ENCODE measurements around the gene THEM4. TPM values are rescaled to one million over a fixed set of nuclear protein-coding genes. Genes with fewer than 3 reads are reported as not detected.

THEM4 gene
- total and polyA plus RNA-seq, 12 donors, result 20.2 to 36.4 (median 26.8) TPM

DNA sequence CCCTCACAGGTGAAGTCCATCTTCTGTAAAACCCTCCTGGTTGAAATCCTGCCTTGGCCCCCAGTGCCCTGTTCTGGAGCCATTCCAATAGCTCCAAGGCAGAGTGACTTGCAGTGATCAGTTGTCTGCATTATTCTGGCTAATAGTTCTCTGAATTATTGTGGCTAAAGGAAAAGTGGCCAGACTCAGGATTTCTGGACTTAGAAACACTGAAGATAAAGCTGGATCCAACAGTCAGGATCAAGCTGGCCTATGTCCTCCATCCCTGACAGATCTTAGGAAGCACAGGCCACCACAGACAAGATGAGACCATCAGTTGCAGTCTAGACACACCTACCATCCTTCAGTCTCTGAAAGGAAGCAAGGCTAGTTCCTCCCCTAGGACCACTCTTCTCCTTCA, 68.9 kb downstream of the THEM4 start:
- peak overlapping the region in 1 of 5 donors; percentile 57 for H3K27ac ChIP-seq

DNA sequence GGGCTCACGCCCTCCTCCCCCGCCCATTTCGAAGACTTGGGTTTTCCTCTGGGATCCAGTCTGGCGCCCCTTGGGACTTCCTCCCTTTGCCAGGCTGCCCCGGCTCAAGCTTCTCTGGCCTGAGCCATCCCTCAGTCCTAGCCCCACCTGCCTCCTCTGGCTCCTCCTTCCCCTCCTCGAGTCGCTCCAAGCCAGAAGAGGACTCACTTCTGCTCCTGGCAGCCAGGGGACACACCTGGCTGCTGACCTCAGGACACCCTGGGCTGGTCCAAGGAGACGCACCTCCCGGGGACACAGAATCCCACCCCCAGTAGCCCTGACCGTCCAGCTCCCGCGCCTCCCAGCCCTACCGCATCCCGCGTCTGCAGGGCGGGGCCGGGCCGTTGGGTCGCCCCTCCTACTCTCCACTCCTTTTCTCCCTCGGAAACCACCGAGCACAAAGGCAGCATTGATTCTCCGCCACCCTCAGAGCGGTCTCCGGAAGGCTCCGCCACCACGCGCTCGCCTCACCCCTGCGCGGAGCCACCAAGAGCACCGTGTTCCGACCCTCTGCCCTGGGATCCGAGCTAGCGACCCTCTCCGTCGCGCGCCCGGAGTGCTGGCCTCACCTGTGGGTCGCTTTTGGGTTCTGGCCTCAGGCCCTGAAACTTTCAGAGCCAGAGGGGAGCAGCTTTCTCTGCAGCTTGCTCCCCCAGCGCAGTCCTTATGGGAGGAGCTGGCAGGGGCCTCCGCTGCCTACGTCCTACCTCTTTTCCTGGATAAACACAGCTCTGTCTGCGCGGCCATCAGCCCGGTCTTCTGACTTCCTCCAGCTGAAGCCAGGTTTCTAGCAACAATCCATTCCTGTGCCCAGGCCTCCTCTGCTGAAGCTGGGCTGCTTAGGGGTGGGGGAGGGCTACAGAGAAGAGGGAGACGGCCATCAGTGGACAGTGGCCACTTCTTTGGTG, 69.6 kb downstream of the THEM4 start, which contains the start of gene C2CD4D:
Gene C2CD4D, minus strand, starts transcription at position 364 of the 947 bp plus-strand sequence. CDS start 831 bp downstream, outside the sequence.
- Histone ChIP-seq H3K4me3 (peak within 1 kb of the TSS in 1 of 4 donors; percentile 60), H3K27ac (peak within 1 kb of the TSS in 1 of 5 donors; percentile 57), H3K4me1 (replicated peaks in 1 of 2) (peaks cover 8 to 19% of the 10 kb centered on the region in 2 donors), H3K27me3 (peaks cover 9% of the 10 kb centered on the region), H3K9me3 (replicated peaks in 1 of 3) (no peaks in the 10 kb centered on the region), H3K36me3 (replicated peaks in 1 of 2) (no peaks in the 10 kb centered on the region)
- no peak for TF ChIP-seq POLR2A (IDR thresholded peaks at IDR 0.05)
- TF ChIP-seq, protein P1, sequence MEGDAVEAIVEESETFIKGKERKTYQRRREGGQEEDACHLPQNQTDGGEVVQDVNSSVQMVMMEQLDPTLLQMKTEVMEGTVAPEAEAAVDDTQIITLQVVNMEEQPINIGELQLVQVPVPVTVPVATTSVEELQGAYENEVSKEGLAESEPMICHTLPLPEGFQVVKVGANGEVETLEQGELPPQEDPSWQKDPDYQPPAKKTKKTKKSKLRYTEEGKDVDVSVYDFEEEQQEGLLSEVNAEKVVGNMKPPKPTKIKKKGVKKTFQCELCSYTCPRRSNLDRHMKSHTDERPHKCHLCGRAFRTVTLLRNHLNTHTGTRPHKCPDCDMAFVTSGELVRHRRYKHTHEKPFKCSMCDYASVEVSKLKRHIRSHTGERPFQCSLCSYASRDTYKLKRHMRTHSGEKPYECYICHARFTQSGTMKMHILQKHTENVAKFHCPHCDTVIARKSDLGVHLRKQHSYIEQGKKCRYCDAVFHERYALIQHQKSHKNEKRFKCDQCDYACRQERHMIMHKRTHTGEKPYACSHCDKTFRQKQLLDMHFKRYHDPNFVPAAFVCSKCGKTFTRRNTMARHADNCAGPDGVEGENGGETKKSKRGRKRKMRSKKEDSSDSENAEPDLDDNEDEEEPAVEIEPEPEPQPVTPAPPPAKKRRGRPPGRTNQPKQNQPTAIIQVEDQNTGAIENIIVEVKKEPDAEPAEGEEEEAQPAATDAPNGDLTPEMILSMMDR (IDR thresholded peaks at IDR 0.05), result no peak
- WGBS, 4 donors, result 18 to 36% (median 27%) methylated on average over 17 to 47 of the region's 47 CpGs
- intact Hi-C loops (cut with DNase I), result no loop called here
- peak in 1 of 7 donors; percentile 65 for DNase-seq

More for the DNA sequence above, 68.9 kb downstream of the THEM4 start:
- Histone ChIP-seq H3K36me3 (replicated peaks in 1 of 2) (no peaks in the 10 kb centered on the region), H3K9me3 (replicated peaks in 1 of 3) (no peaks in the 10 kb centered on the region), H3K27me3 (peaks cover 9% of the 10 kb centered on the region), H3K4me1 (replicated peaks in 1 of 2) (peaks cover 8 to 19% of the 10 kb centered on the region in 2 donors), H3K4me3 (no peak overlapping the region)
- DNase-seq, result no peak
- TF ChIP-seq, protein P1 (IDR thresholded peaks at IDR 0.05), result no peak
- no peak for TF ChIP-seq POLR2A (IDR thresholded peaks at IDR 0.05)
- intact Hi-C loops (cut with DNase I), result no loop called here

DNA sequence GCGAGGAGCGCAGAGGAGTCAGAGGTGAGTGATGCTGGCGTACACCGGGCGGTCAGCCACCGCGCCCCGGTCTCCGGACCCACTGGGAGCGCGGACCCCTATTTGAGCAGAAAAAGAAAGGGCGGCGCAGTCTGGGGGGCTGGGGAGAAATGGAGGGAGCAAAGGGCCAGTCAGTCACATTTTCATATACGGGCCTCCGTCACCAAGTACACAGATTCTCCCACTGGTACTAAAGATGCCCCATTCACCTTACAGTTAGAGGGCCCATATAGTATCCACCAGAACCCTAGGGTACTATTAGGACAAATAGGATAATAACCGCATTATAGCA, 70.3 kb downstream of the THEM4 start:
- Histone ChIP-seq H3K36me3 (replicated peaks in 1 of 2) (no peaks in the 10 kb centered on the region), H3K27ac (peak overlapping the region in 1 of 5 donors; percentile 57), H3K9me3 (replicated peaks in 1 of 3) (no peaks in the 10 kb centered on the region), H3K4me1 (replicated peaks in 1 of 2) (peaks cover 8 to 19% of the 10 kb centered on the region in 2 donors), H3K27me3 (peaks cover 9% of the 10 kb centered on the region), H3K4me3 (peak overlapping the region in 1 of 4 donors; percentile 60)
- TF ChIP-seq, protein P1 (IDR thresholded peaks at IDR 0.05), result no peak
- TF ChIP-seq POLR2A (IDR thresholded peaks at IDR 0.05), result no peak
- no peak for DNase-seq
- WGBS, 4 donors, result 23 to 42% (median 35%) methylated on average over 11 to 16 of the region's 16 CpGs
- intact Hi-C loops (cut with DNase I), result no loop called here

DNA sequence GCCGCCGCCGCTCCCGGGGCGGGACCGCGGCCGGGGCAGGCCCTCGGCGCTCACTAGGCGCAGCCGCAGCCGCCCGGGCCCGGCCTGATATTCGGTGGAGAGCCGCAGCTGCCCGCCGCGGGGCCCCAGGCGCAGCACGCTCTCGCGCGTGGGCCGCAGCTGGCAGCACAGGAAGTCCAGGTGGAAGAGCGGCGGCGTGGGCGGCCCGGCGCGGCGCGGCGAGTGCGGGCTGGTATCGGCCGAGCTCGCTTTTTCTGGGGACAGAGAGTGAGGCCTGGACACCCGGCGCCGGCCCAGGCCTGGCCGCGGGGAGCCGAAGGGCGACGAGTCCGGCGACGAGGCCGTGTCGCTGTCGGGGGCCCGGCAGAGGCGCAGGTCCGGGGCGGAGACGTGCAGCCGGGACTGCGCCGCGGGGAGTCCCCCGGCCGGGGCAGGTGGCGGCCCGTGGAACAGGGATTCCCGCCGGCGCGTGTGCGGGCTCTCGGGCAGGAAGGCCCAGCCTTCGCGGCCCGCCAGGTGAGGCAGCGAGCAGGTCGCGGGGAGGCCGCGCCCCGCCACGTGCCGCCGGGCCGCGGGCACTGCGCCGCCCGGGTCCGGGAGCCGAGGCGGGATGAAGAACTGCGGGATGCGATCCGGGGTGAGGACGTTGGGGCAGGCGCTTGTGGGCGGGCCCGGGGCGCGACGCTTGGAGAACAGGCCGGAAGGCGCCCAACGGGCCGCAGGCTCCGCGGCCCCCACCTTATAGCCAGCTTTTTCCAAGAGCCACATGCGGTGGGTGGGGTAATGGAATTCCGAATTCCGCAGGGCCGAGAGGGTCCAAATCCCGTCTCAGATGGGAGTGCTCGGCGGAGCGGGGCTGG, 70.9 kb downstream of the THEM4 start:
- Histone ChIP-seq H3K27me3 (peaks cover 9% of the 10 kb centered on the region), H3K36me3 (replicated peaks in 1 of 2) (no peaks in the 10 kb centered on the region), H3K4me3 (peak overlapping the region in 1 of 4 donors; percentile 60), H3K27ac (peak overlapping the region in 1 of 5 donors; percentile 49), H3K9me3 (replicated peaks in 1 of 3) (no peaks in the 10 kb centered on the region), H3K4me1 (replicated peaks in 1 of 2) (peaks cover 8 to 19% of the 10 kb centered on the region in 2 donors)
- WGBS, 4 donors, result 4 to 7% (median 4%) methylated on average over 11 to 117 of the region's 117 CpGs
- TF ChIP-seq, protein P1 (IDR thresholded peaks at IDR 0.05), result no peak
- TF ChIP-seq POLR2A (IDR thresholded peaks at IDR 0.05), result no peak
- intact Hi-C loops (cut with DNase I), result no loop called here
- DNase-seq, result peak in 2 of 7 donors; percentile 27 to 49
